ENCODE measurements around the gene ANKMY2.
"Not testable (repeated sequence)": the region's sequence is repeated elsewhere in the genome, so short reads cannot be mapped to it uniquely, and the experiment has no call there.

The ANKMY2 gene

DNA sequence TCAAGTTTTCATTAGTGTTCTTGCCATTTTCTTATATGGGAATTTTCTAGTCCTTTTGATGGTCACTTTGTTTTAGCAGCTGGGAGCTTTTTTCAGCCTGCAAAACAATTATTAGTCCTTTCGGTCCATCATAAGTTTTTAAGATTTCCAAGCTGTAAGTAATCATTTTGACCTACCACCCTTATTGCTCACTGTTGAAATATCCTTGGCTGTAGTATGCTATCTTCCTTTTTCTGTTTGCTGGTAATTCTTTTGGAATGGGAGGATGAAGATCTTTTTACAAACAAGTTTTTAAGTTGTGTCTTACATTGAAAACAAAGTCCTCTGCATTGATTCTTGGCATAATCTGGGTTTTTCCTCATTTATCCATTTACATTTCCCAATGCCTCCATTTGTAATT lies 24.5 kb upstream of the ANKMY2 start:
- Mint-ChIP-seq H3K9me3 (no peaks in the 10 kb centered on the region), H3K27me3 (no peaks in the 10 kb centered on the region), H3K4me3 (no peak overlapping the region), H3K36me3 (ENCODE audit: insufficient read depth) (peaks cover 41% of the 10 kb centered on the region), H3K4me1 (ENCODE audit: low read depth in 2 of 2) (peaks cover 2 to 4% of the 10 kb centered on the region in 2 donors), H3K27ac (no peak overlapping the region)
- DNase-seq (no peak), ATAC-seq (replicated peaks) (no peak)

DNA sequence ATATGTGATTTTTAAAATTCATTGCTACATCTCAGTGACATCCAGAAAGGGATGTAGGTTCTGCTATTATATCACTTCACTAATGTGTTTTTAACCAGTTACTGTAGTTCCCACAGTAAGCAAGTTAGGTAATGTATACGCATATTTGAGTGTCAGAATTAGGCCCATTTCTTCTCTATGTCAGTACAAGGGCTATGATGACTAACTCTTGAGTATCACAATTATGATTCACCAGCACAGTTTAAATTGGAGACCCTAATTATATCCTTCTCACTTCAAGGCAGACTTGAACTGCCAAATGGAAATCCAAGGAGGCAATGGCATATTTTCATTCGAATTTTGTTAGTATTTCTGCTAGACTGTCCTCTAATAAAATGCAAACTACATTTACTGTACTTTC lies 24.0 kb upstream of the ANKMY2 start:
- Mint-ChIP-seq H3K9me3 (no peaks in the 10 kb centered on the region), H3K4me1 (ENCODE audit: low read depth in 2 of 2) (peaks cover 2 to 4% of the 10 kb centered on the region in 2 donors), H3K27ac (no peak overlapping the region), H3K27me3 (no peaks in the 10 kb centered on the region), H3K4me3 (no peak overlapping the region), H3K36me3 (ENCODE audit: insufficient read depth) (peaks cover 39% of the 10 kb centered on the region)
- no peak for DNase-seq
- ATAC-seq (replicated peaks) = no peak

DNA sequence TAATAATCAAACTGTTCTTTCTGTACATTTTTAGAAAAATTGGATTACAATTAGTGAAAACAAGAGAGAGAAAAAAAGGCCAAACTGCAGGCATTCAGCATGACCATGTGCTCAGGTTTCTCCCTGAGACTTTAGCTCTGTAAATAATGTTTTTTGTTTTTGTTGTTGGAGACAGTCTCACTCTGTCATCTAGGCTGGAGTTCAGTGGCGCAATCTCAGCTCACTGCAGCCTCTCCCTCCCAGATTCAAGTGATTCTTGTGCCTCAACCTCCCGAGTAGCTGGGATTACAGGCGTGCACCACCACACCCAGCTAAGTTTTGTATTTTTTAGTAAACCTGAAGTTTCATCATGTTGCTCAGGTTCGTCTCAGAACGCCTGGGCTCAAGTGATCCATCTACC lies 23.4 kb upstream of the ANKMY2 start:
- Mint-ChIP-seq H3K4me1 (ENCODE audit: low read depth in 2 of 2) (peaks cover 6 to 9% of the 10 kb centered on the region in 2 donors), H3K27ac (peak overlapping the region in 1 of 2 donors; percentile 46), H3K9me3 (no peaks in the 10 kb centered on the region), H3K27me3 (no peaks in the 10 kb centered on the region), H3K4me3 (no peak overlapping the region), H3K36me3 (ENCODE audit: insufficient read depth) (peaks cover 39% of the 10 kb centered on the region)
- no peak for ATAC-seq (replicated peaks)
- DNase-seq = no peak

DNA sequence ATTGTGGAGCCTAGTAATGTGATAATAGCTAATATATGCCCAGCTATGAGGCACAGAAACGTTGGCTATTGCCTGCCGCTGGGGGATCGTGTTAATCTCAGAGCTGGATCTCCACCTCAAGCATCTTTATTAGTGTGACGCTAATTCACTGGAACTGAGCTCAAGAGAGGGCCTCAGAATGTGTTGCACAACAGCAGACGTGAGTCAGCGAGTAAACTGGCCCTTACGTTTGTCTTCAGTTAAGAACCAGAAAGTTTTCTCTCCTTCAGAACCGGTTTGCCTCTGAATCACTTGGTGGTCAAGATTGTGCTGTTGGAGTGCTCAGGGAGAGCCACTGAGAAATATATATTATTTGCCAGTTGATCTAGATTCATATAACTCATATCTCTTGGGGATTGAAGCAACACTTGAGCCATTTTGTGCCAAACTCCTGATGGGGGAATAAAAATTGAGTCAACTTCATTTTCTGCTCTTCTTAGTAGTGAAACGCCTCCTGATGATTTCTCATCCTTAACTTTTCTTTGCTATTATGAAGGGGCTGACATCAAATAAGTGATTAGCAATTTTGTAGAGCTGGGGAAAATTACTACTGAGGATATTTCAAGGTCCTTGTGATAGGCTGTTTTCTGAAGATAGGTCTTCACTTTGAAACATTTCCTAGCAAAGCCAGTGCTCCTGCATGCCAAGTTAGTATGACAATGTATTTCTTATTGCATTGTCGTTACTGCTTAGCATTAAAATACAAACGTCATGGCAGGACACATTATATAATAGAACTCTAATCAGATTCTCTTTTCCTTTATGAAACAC lies 22.7 kb upstream of the ANKMY2 start:
- Mint-ChIP-seq H3K4me1 (ENCODE audit: low read depth in 2 of 2) (peaks cover 6 to 10% of the 10 kb centered on the region in 2 donors), H3K27me3 (no peaks in the 10 kb centered on the region), H3K36me3 (ENCODE audit: insufficient read depth) (peaks cover 39% of the 10 kb centered on the region), H3K4me3 (no peak overlapping the region), H3K27ac (no peak overlapping the region), H3K9me3 (no peaks in the 10 kb centered on the region)
- ATAC-seq (replicated peaks) = no peak
- no peak for DNase-seq

DNA sequence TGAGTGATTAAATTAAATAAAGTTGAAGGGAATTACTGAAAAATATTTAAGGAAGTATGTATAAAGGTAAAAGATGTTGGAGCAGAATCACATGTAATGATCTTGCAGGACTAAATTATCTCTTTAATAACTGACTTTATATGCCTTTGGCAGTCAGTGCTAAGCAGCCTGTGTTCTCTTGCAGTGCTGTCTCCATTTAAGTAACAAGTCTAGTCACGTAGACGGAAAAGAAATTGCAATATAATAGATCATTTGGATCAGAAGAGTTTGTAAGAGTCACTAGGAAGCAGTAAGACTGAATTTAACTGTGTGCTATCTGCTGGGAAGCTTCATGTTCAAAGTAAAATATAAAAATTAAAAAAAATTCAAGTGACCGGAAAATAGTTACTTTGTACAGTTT lies 21.8 kb upstream of the ANKMY2 start:
- DNase-seq (no peak), ATAC-seq (replicated peaks) (no peak)
- Mint-ChIP-seq H3K4me3 (no peak overlapping the region), H3K9me3 (no peaks in the 10 kb centered on the region), H3K27me3 (no peaks in the 10 kb centered on the region), H3K27ac (no peak overlapping the region), H3K36me3 (ENCODE audit: insufficient read depth) (peaks cover 34% of the 10 kb centered on the region), H3K4me1 (ENCODE audit: low read depth in 2 of 2) (peaks cover 6 to 10% of the 10 kb centered on the region in 2 donors)

DNA sequence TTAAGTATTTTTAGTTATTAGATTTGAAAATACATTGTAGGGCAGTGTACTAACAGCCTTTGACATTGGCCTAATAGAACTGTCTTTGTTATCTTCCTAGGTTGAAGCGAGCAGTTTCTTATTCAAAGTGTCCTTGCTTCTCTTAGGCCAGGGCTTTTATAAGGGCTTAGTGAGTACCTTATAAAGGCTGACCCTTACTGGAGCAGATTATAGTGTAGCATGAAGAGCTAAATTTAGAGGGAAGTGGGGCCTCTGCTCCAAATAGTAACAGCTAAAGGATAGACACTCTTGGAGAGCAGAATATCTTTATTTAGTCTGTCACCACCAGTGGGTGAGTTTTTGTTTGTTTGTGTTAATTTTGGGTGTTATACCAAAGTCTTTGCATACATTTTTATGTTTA lies 16.4 kb upstream of the ANKMY2 start:
- Mint-ChIP-seq H3K27me3 (no peaks in the 10 kb centered on the region), H3K9me3 (no peaks in the 10 kb centered on the region), H3K36me3 (ENCODE audit: insufficient read depth) (peaks cover 25% of the 10 kb centered on the region), H3K27ac (no peak overlapping the region), H3K4me3 (no peak overlapping the region), H3K4me1 (ENCODE audit: low read depth in 2 of 2) (peaks cover 9 to 12% of the 10 kb centered on the region in 2 donors)
- no peak for DNase-seq
- ATAC-seq (replicated peaks) = no peak

DNA sequence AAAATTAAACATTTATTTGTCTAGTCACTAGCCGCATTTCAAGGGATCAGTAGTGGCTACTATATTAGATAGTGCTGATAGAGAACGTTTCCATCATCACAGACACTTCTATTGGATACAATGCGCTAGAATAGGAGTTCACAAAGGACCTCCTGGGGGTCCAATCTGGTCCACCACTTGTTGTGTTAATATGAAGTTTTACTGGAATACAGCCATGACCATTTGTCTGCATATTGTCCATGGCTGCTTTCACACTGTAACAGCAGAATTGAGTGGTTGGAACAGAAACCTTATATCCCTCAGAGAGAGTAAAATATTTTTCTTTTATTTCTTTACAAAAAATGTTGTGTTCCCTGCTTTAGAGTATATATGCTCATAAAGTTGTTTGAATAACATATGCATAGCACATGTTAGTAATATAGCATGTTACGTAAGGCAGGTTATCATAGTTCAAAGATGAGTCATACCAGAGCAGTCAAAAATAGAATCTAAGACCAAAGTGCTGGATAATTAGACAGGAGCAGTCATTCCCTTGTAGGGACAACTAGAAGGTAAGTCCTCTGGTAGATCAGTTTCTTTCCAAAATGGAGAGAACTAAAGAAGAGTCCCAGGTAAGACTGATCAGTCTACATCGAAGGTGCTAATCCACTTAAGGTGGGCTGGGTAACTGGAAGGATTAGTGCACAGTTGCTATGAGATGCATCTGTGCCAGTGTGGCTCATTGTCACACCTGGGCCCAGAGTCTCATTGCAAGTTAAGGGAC lies 15.3 kb upstream of the ANKMY2 start:
- H3K27me3 Mint-ChIP-seq = no peaks in the 10 kb centered on the region
- no peak overlapping the region for H3K4me3 Mint-ChIP-seq
- H3K36me3 Mint-ChIP-seq (ENCODE audit: insufficient read depth) = peaks cover 22% of the 10 kb centered on the region
- no peak for ATAC-seq (replicated peaks)
- H3K9me3 Mint-ChIP-seq = no peaks in the 10 kb centered on the region
- no peak overlapping the region for H3K27ac Mint-ChIP-seq
- peaks cover 9 to 12% of the 10 kb centered on the region in 2 donors for H3K4me1 Mint-ChIP-seq (ENCODE audit: low read depth in 2 of 2)
- DNase-seq = no peak

DNA sequence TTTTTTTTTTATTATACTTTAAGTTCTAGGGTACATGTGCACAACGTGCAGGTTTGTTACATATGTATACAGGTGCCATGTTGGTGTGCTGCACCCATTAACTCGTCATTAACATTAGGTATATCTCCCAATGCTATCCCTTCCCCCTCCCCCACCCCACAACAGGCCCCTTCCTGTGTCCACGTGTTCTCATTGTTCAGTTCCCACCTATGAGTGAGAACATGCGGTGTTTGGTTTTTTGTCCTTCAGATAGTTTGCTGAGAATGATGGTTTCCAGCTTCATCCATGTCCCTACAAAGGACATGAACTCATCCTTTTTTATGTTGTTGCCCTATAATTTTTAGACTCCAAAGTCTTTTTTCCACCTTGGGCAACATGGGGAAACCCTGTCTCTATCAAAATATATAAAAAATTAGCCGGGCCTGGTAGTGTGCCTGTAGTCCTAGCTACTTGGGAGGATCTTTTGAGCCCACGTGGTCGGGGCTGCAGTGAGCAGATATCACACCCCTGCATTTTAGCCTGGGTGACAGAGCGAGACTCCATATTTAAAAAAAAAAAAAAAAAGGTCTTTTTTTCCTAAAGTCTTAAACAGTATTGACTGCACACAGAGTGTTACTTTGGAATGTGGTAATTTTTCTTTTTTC lies 14.4 kb upstream of the ANKMY2 start:
- not testable (repeated sequence) for ATAC-seq (replicated peaks); H3K9me3 Mint-ChIP-seq; H3K4me3 Mint-ChIP-seq; H3K27me3 Mint-ChIP-seq; H3K27ac Mint-ChIP-seq; DNase-seq
- Mint-ChIP-seq H3K4me1 (ENCODE audit: low read depth in 2 of 2) (peaks cover 9 to 15% of the 10 kb centered on the region in 2 donors), H3K36me3 (ENCODE audit: insufficient read depth) (peaks cover 15% of the 10 kb centered on the region)

DNA sequence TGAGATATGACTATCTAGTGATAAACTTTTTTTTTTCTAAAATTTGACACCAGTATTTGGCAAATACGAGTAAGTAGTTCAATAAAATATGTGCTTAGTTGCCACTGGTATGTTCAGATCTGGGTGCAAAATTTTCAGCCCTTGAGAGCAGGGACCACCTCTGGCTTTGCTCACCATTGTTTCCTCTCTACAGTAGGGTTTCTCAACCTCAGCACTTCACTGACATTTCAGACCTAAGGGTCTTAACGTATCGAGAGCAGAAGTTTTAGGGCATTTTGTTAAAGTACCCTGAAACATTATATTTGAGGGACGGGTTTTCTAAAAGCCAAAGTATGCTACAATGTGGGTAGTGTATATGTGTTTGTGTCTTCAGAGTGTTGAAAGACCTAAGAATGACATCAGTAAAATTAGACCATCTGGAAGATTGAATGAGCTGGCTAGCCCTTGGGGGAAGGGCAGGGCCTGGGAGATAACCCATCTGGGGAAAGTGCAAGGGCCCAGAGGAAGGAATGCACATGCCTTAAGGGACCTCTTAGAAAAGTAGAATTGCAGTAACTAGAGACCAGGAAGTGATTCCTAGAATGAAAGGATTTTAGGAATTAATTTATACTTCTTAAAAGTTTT lies 12.2 kb upstream of the ANKMY2 start:
- DNase-seq = no peak
- H3K4me1 Mint-ChIP-seq (ENCODE audit: low read depth in 2 of 2) = peaks cover 10 to 13% of the 10 kb centered on the region in 2 donors
- peak overlapping the region in 1 of 2 donors; percentile 26 for H3K27ac Mint-ChIP-seq

DNA sequence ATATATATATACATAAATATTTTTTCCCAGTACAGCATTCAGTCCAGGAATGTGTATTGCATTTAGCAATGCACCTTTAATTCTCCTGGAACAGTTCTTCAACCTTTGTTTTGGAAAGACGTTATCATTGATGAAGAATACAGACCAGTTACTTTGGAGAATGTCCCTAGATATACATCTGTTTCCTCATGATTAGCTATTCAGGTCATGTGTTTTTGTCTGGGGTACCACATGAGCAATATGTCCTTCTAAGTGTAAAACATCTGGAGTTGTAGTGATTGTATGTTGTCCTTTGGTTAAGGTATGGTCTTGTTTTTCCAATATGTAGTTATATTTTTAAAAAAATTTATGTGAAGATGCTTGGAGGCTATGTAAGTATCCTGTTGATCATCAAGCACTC lies 10.6 kb upstream of the ANKMY2 start:
- Mint-ChIP-seq H3K27me3 (no peaks in the 10 kb centered on the region), H3K9me3 (no peaks in the 10 kb centered on the region), H3K4me3 (no peak overlapping the region), H3K36me3 (ENCODE audit: insufficient read depth) (peaks cover 10% of the 10 kb centered on the region), H3K4me1 (ENCODE audit: low read depth in 2 of 2) (peaks cover 13 to 14% of the 10 kb centered on the region in 2 donors), H3K27ac (no peak overlapping the region)
- DNase-seq (no peak), ATAC-seq (replicated peaks) (no peak)

More for the DNA sequence above, 12.2 kb upstream of the ANKMY2 start:
- H3K36me3 Mint-ChIP-seq (ENCODE audit: insufficient read depth) = peaks cover 10% of the 10 kb centered on the region
- no peaks in the 10 kb centered on the region for H3K27me3 Mint-ChIP-seq
- no peaks in the 10 kb centered on the region for H3K9me3 Mint-ChIP-seq
- no peak overlapping the region for H3K4me3 Mint-ChIP-seq
- no peak for ATAC-seq (replicated peaks)

DNA sequence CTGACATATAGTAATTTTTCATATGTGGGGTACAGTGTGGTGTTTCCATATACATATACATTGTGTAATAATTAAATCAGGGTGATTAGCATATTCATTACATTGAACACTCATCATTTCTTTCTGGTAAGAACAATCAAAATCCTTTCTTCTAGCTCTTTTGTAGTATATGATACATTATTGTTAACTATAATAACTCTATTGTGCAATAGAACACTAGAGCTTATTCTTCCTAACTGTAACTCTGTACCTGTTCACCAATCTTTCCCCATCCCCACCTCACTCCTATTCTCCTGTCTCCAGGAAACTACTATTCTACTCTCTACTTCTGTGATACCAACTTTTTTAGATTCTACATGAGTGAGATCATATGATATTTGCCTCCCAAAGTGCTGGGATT lies 9.8 kb upstream of the ANKMY2 start:
- Mint-ChIP-seq H3K9me3 (no peaks in the 10 kb centered on the region), H3K27me3 (no peaks in the 10 kb centered on the region), H3K4me1 (ENCODE audit: low read depth in 2 of 2) (peaks cover 12 to 14% of the 10 kb centered on the region in 2 donors), H3K27ac (no peak overlapping the region), H3K36me3 (ENCODE audit: insufficient read depth) (peaks cover 10% of the 10 kb centered on the region), H3K4me3 (no peak overlapping the region)
- DNase-seq = no peak
- no peak for ATAC-seq (replicated peaks)

DNA sequence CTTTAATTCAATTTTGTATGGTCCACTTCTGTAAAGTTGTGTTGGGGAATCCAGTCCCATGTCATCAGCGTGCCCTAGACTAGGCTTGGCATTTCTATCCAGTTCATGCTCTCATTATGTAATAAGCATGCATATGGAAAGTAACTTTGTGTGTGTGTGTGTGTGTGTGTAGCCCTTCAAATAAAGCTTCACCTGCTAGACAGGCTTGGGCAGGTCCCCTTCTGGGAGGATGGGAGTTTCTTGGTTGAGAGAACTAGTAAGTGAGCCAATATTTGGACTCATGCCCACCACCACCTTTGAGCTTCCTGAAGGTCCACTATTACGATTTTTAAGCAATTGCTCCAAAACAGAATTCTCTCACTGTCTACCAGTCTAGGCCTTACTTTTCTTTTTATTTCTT lies 7.3 kb upstream of the ANKMY2 start:
- peaks cover 17 to 25% of the 10 kb centered on the region in 2 donors for H3K4me1 Mint-ChIP-seq (ENCODE audit: low read depth in 2 of 2)
- H3K4me3 Mint-ChIP-seq = no peak overlapping the region
- DNase-seq = no peak
- ATAC-seq (replicated peaks) = no peak
- H3K36me3 Mint-ChIP-seq (ENCODE audit: insufficient read depth) = peaks cover 5% of the 10 kb centered on the region
- no peak overlapping the region for H3K27ac Mint-ChIP-seq
- H3K27me3 Mint-ChIP-seq = no peaks in the 10 kb centered on the region
- H3K9me3 Mint-ChIP-seq = no peaks in the 10 kb centered on the region

DNA sequence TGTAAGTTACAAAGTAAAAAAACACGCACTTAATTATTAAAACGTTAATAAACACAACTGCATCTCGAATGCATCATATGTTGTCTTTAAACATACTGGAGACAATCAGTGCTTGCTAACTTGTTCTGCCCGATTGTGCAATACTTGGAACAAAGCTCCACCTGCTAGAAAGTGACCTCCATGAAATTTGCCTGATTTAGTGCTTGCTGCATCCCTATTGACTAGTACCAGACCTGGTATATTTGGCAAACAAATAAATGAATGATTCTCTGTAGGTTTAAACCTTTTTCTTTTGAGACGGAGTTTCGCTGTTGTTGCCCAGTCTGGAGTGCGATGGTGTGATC lies 6.7 kb upstream of the ANKMY2 start:
- Mint-ChIP-seq H3K4me3 (no peak overlapping the region), H3K4me1 (ENCODE audit: low read depth in 2 of 2) (peaks cover 23 to 32% of the 10 kb centered on the region in 2 donors), H3K27me3 (no peaks in the 10 kb centered on the region), H3K9me3 (no peaks in the 10 kb centered on the region), H3K27ac (no peak overlapping the region), H3K36me3 (ENCODE audit: insufficient read depth) (peaks cover 3% of the 10 kb centered on the region)
- ATAC-seq (replicated peaks) = no peak
- DNase-seq = no peak
